IMR-90 (cell line): ENCODE measurements around the gene RAF1. TPM values are rescaled to one million over a fixed set of nuclear protein-coding genes. Genes with fewer than 3 reads are reported as not detected.
A peak's percentile ranks its signal among the peaks of the same experiment; 100 is the strongest.

Experiments
- ATAC-seq: fragments of 200-7000 bp; cut with Tn5 transposase; 2 replicates; pipeline ENCODE4 v1.9.1; 2020; ENCODE audit warnings: low read depth, mild to moderate bottlenecking, moderate library complexity
- BruUV-seq: library from RNA; stranded (reverse); fragments of 400-500 nt; replicated peaks from 2 replicates; lab custom pipeline; 2021; lab: Mats Ljungman, UMichigan
- CTCF ChIA-PET: fragments of 300-600 bp; formaldehyde crosslinking; extraction: SDS; loops from one replicate; lab custom pipeline; 2021; ENCODE audit warnings: antibody characterized with exemption; lab: Yijun Ruan, JAX
- POLR2A ChIA-PET: fragments of 300-600 bp; sonication (Branson Sonifier 250); formaldehyde crosslinking; loops from one replicate; lab custom pipeline; 2022; ENCODE audit warnings: antibody characterized with exemption; ENCODE audit not compliant: unreplicated experiment; lab: Charles Lee
- DNase-seq: peaks from one replicate; pipeline ENCODE4 v3.0.0; 2013
- H2AFZ ChIP-seq: replicated peaks from 2 replicates; pipeline ENCODE3; 2013; ENCODE audit warnings: low read length, mild to moderate bottlenecking; ENCODE audit not compliant: poor library complexity
- H2AK5ac ChIP-seq: 2 replicates; pipeline ENCODE4 v1.6.1; 2013; ENCODE audit warnings: low read depth, low read length, inconsistent platforms
- H2AK9ac ChIP-seq: replicated peaks from 2 replicates; pipeline ENCODE3; 2013; ENCODE audit warnings: mild to moderate bottlenecking, low read depth, low read length, moderate library complexity; ENCODE audit not compliant: poor library complexity
- H2BK120ac ChIP-seq: 2 replicates; pipeline ENCODE4 v1.6.1; 2013; ENCODE audit warnings: low read depth, low read length, inconsistent platforms
- H2BK15ac ChIP-seq: 3 replicates; pipeline ENCODE4 v1.6.1; 2013; ENCODE audit warnings: low read depth, low read length, inconsistent platforms
- H2BK20ac ChIP-seq: 2 replicates; pipeline ENCODE4 v1.6.1; 2013; ENCODE audit warnings: low read depth, mild to moderate bottlenecking, inconsistent platforms, low read length, moderate library complexity
- H2BK5ac ChIP-seq: 2 replicates; pipeline ENCODE4 v1.6.1; 2013; ENCODE audit warnings: mild to moderate bottlenecking, low read depth, low read length, inconsistent platforms; ENCODE audit not compliant: poor library complexity, severe bottlenecking
- H3K14ac ChIP-seq: replicated peaks from 2 replicates; pipeline ENCODE4 v1.6.1; 2013; ENCODE audit warnings: low read depth, low read length, inconsistent platforms
- H3K18ac ChIP-seq: 2 replicates; pipeline ENCODE4 v1.6.1; 2013; ENCODE audit warnings: low read depth, low read length, control low read depth
- H3K23ac ChIP-seq: 2 replicates; pipeline ENCODE4 v1.6.1; 2013; ENCODE audit warnings: low read depth, low read length, inconsistent platforms
- H3K27ac ChIP-seq: 2 replicates; pipeline ENCODE4 v1.5.1; 2013; ENCODE audit warnings: mild to moderate bottlenecking, control low read depth, low read length; ENCODE audit not compliant: insufficient read depth
- H3K27me3 ChIP-seq: 2 replicates; pipeline ENCODE4 v1.6.1; 2013; ENCODE audit warnings: low read length; ENCODE audit not compliant: control insufficient read depth, insufficient read depth
- H3K36me3 ChIP-seq: 2 replicates; pipeline ENCODE4 v1.6.1; 2013; ENCODE audit warnings: low read length, mixed read lengths; ENCODE audit not compliant: control insufficient read depth, insufficient read depth
- H3K4ac ChIP-seq: 2 replicates; pipeline ENCODE4 v1.6.1; 2013; ENCODE audit warnings: low read depth, low read length, inconsistent platforms
- H3K4me1 ChIP-seq: 2 replicates; pipeline ENCODE4 v1.6.1; 2013; ENCODE audit warnings: low read length, mixed read lengths; ENCODE audit not compliant: control insufficient read depth, insufficient read depth
- H3K4me2 ChIP-seq: 2 replicates; pipeline ENCODE4 v1.6.1; 2013; ENCODE audit warnings: low read depth, mild to moderate bottlenecking, control low read depth, low read length, moderate library complexity
- H3K4me3 ChIP-seq: 2 replicates; pipeline ENCODE4 v1.5.1; 2013; ENCODE audit warnings: low read depth, mild to moderate bottlenecking, control low read depth, low read length, moderate library complexity; ENCODE audit not compliant: insufficient read depth
- H3K56ac ChIP-seq: 2 replicates; pipeline ENCODE4 v1.6.1; 2013; ENCODE audit warnings: low read length, inconsistent platforms; ENCODE audit not compliant: insufficient read depth; ENCODE audit errors: extremely low read depth
- H3K79me1 ChIP-seq, 2 experiments: 2 replicates each; pipeline ENCODE4 v1.6.1; 2013; ENCODE audit warnings: low read length in 2 of 2, inconsistent platforms in 1 of 2, low read depth in 1 of 2
- H3K9ac ChIP-seq: 2 replicates; pipeline ENCODE4 v1.6.1; 2013; ENCODE audit warnings: low read depth, low read length, control low read depth
- H3K9me1 ChIP-seq: 2 replicates; pipeline ENCODE4 v1.6.1; 2013; ENCODE audit warnings: low read length, inconsistent platforms; ENCODE audit not compliant: insufficient read depth
- H3K9me3 ChIP-seq: 2 replicates; pipeline ENCODE4 v1.6.1; 2013; ENCODE audit warnings: low read length; ENCODE audit not compliant: control insufficient read depth, insufficient read depth
- H4K20me1 ChIP-seq: 2 replicates; pipeline ENCODE4 v1.6.1; 2013; ENCODE audit warnings: low read length, inconsistent platforms; ENCODE audit not compliant: insufficient read depth
- H4K5ac ChIP-seq: 2 replicates; pipeline ENCODE4 v1.6.1; 2013; ENCODE audit warnings: mild to moderate bottlenecking, low read depth, low read length, control low read depth
- H4K8ac ChIP-seq, 2 experiments: 2 replicates each; pipeline ENCODE4 v1.6.1; 2013; ENCODE audit warnings: low read depth in 2 of 2, low read length in 2 of 2, control low read depth in 1 of 2, inconsistent platforms in 1 of 2
- H4K91ac ChIP-seq: 2 replicates; pipeline ENCODE4 v1.6.1; 2013; ENCODE audit warnings: low read depth, low read length, inconsistent platforms; ENCODE audit not compliant: insufficient read depth
- BHLHE40 ChIP-seq: fragments of 150-350 bp; IDR thresholded peaks from 2 replicates; pipeline ENCODE4 v1.6.1; 2016; ENCODE audit warnings: mild to moderate bottlenecking, low read depth, low read length
- CHD1 ChIP-seq: IDR thresholded peaks from 2 replicates; pipeline ENCODE4 v1.6.1; 2012; ENCODE audit warnings: low read depth, low read length, improper control_type of control experiment
- FOS ChIP-seq: fragments of 150-350 bp; IDR thresholded peaks from 2 replicates; pipeline ENCODE4 v1.6.1; 2016; ENCODE audit warnings: low read depth, low read length
- MAFK ChIP-seq: IDR thresholded peaks from 2 replicates; pipeline ENCODE4 v1.6.1; 2012; ENCODE audit warnings: low read depth, low read length, improper control_type of control experiment
- MAZ ChIP-seq: IDR thresholded peaks from 2 replicates; pipeline ENCODE4 v1.6.1; 2012; ENCODE audit warnings: low read depth, mild to moderate bottlenecking, low read length, improper control_type of control experiment, moderate library complexity, borderline replicate concordance
- NFE2L2 ChIP-seq: fragments of 150-350 bp; IDR thresholded peaks from 2 replicates; pipeline ENCODE4 v1.6.1; 2016; ENCODE audit warnings: low read depth, mild to moderate bottlenecking, low read length
- POLR2A ChIP-seq: IDR thresholded peaks from 2 replicates; pipeline ENCODE4 v1.6.1; 2012; ENCODE audit warnings: mild to moderate bottlenecking, low read depth, low read length
- RAD21 ChIP-seq: IDR thresholded peaks from 2 replicates; pipeline ENCODE4 v1.6.1; 2012; ENCODE audit warnings: low read length, improper control_type of control experiment
- RCOR1 ChIP-seq: IDR thresholded peaks from 2 replicates; pipeline ENCODE4 v1.6.1; 2012; ENCODE audit warnings: mild to moderate bottlenecking, low read length, improper control_type of control experiment; ENCODE audit not compliant: insufficient replicate concordance
- RFX5 ChIP-seq: IDR thresholded peaks from 2 replicates; pipeline ENCODE4 v1.8.0; 2012; ENCODE audit warnings: low read depth, mild to moderate bottlenecking, low read length, moderate library complexity
- SMC3 ChIP-seq: fragments of 150-350 bp; IDR thresholded peaks from 2 replicates; pipeline ENCODE4 v1.6.1; 2016; ENCODE audit warnings: low read depth, mild to moderate bottlenecking, antibody characterized with exemption, low read length, moderate library complexity
- whole genome bisulfite sequencing, 2 experiments: methylation state at CpG; one replicate each; pipeline versions ENCODE4 v1.1.5 to v1.1.7; 2013; ENCODE audit warnings: missing lambda C conversion rate in 2 of 2; ENCODE audit not compliant: insufficient read length in 1 of 2; ENCODE audit errors: extremely low coverage in 2 of 2; 5-methylcytosine and 5-hydroxymethylcytosine counted together
- dilution Hi-C: fragments of 300-500 bp; cut with HindIII; formaldehyde crosslinking; loops from one replicate; pipeline ENCODE4 v1.14.3; 2018; ENCODE audit warnings: low sequenced_read_pairs; ENCODE audit not compliant: unreplicated experiment
- in situ Hi-C: fragments of 300-500 bp; cut with MboI; formaldehyde crosslinking; loops from 3 replicates; pipeline ENCODE4 v1.14.3; 2019; ENCODE audit warnings: low sequenced_read_pairs, inconsistent platforms, mixed read lengths
- intact Hi-C: fragments of 100-400 bp; cut with micrococcal nuclease; formaldehyde crosslinking; loops from 2 replicates; pipeline ENCODE4 v1.10.0; 2022
- polyA plus RNA-seq, 3 experiments: library from polyadenylated mRNA; depleted of rRNA; stranded (reverse); fragments of >200 nt; gene quantifications; 2 replicates each; pipeline ENCODE4 v1.2.3, GENCODE V29; 2012; ENCODE audit warnings: low replicate concordance in 1 of 3
- total RNA-seq: library from RNA; depleted of rRNA; stranded (reverse); fragments of >200 nt; gene quantifications from 2 replicates; pipeline ENCODE4 v1.2.3, GENCODE V29; 2012
- TF ChIP-seq, protein P1 (sequence below): fragments of 150-350 bp; IDR thresholded peaks from 2 replicates; pipeline ENCODE4 v1.6.1; 2017; ENCODE audit warnings: mild to moderate bottlenecking, antibody characterized with exemption, low read length, low read depth
- TF ChIP-seq, protein P2 (sequence below): fragments of 150-350 bp; IDR thresholded peaks from 2 replicates; pipeline ENCODE4 v1.6.1; 2016; ENCODE audit warnings: low read depth, mild to moderate bottlenecking, low read length, moderate library complexity, borderline replicate concordance

The RAF1 gene
- total and polyA plus RNA-seq, 2 of the 4 experiments (the other 2 are of a cell fraction): 115 to 151 TPM

DNA sequence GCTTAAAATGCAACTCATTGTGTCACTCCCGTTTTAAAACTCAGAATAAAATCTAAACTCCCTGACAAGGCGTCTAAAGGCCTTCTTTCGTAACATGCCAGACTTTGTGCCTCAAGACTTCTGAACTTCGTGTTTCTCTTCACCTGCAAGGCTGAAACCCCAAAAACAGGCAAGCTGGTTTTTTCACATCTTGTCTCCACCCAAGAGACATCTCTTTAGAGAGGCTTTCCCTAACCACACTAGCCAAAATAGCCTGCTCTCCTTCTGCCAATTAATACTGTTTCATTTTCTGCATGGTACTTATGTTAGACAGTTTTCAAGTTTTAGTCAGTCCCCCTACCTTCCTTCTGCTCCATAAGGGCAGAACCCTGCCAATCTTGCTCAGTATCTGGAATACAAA is 41.6 kb downstream of the RAF1 start:
- dilution Hi-C loops: no loop called here
- Histone ChIP-seq H3K18ac (no peak overlapping the region), H4K20me1 (peaks cover 79% of the 10 kb centered on the region), H3K56ac (no peak overlapping the region), H3K4ac (no peak overlapping the region), H3K36me3 (peaks cover 5% of the 10 kb centered on the region), H4K5ac (no peak overlapping the region), H4K91ac (no peak overlapping the region), H3K14ac (no peak overlapping the region; the same call in 1 of the 2 replicates), H2AK5ac (no peak overlapping the region), H2AFZ (no peak overlapping the region), H3K9me3 (no peaks in the 10 kb centered on the region), H3K79me1 (peaks cover 12 to 68% of the 10 kb centered on the region in 2 experiments), H2AK9ac (no peak overlapping the region), H2BK5ac (no peak overlapping the region), H3K4me3 (no peak overlapping the region), H2BK15ac (no peak overlapping the region), H3K4me2 (no peak overlapping the region; the same call in 1 of the 2 replicates), H3K27ac (no peak overlapping the region), H3K9ac (no peak overlapping the region), H3K9me1 (peaks cover 13% of the 10 kb centered on the region), H2BK20ac (no peak overlapping the region), H4K8ac (no peak overlapping the region), H3K27me3 (no peaks in the 10 kb centered on the region), H3K23ac (peak overlapping the region; percentile 4), H3K4me1 (peaks cover 12% of the 10 kb centered on the region), H2BK120ac (no peak overlapping the region)
- BruUV-seq: no TSS peak
- intact Hi-C loops: no loop called here
- no peak for DNase-seq
- in situ Hi-C loops: no loop called here
- POLR2A ChIA-PET: no interaction called here
- TF ChIP-seq RAD21 (no peak), RFX5 (no peak), BHLHE40 (no peak), FOS (no peak), MAZ (no peak), MAFK (no peak), SMC3 (no peak), CHD1 (no peak), POLR2A (no peak), RCOR1 (no peak), NFE2L2 (no peak)
- TF ChIP-seq, protein P1, sequence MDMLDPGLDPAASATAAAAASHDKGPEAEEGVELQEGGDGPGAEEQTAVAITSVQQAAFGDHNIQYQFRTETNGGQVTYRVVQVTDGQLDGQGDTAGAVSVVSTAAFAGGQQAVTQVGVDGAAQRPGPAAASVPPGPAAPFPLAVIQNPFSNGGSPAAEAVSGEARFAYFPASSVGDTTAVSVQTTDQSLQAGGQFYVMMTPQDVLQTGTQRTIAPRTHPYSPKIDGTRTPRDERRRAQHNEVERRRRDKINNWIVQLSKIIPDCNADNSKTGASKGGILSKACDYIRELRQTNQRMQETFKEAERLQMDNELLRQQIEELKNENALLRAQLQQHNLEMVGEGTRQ: no peak
- TF ChIP-seq, protein P2, sequence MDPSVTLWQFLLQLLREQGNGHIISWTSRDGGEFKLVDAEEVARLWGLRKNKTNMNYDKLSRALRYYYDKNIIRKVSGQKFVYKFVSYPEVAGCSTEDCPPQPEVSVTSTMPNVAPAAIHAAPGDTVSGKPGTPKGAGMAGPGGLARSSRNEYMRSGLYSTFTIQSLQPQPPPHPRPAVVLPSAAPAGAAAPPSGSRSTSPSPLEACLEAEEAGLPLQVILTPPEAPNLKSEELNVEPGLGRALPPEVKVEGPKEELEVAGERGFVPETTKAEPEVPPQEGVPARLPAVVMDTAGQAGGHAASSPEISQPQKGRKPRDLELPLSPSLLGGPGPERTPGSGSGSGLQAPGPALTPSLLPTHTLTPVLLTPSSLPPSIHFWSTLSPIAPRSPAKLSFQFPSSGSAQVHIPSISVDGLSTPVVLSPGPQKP: no peak
- WGBS, 2 experiments: 83% methylated on average over 4 of the region's 4 CpGs; no CpG with 5 or more reads in 1 of the 2 experiments
- CTCF ChIA-PET: interaction anchor here (0.6 kb wide), 1 partner anchor 36 kb away, joined by 3 read pairs; no protein-coding TSS in a partner anchor
- ATAC-seq: no peak
